Breast epithelium (tissue), 3 donors: ENCODE measurements around the gene PLD3.

ENCODE experiments used
- POLR2AphosphoS5 ChIP-seq, 3 donors: sonication (generic); formaldehyde crosslinking; IDR thresholded peaks; one replicate each; pipeline ENCODE4 v1.6.1; 2017; ENCODE audit warnings: antibody characterized with exemption in 3 of 3
- TF ChIP-seq, protein P1 (sequence below), 3 donors: fragments of 450-650 bp; IDR thresholded peaks; one replicate each; pipeline ENCODE4 v1.5.1; 2016 to 2017; ENCODE audit warnings: antibody characterized with exemption in 3 of 3, mild to moderate bottlenecking in 3 of 3, moderate library complexity in 3 of 3

DNA sequence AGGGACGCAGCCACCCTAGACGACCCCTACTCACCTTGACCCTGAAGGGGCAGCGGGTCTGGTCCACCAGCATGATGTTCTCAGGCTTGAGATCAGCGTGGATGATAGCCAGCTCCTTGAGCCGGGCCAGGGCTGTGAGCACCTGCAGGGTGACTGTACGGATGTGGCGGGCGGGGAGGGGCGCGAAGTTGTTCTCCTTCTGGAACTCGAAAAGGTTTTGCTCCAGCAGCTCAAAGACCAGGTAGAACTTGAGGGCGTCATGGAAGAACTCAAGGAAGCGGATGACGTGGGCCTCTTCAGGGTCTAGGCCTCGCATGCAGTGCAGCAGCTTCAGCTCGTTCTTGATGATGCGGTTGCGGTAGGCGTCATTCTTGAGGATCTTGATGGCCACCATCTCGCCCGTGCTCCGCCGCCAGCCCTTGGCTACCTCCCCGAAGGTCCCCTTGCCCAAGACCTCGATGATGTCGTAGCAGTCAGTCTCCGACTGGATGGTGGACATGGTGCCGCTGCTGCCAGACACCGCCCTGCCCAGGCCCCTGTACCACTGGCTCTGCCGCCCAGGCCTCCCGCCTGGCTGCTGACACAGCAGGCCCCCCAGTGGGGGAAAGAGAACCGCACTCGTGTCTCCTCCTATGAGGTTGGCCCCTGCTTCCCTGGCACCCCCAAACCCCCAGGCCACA lies 41.0 kb downstream of the PLD3 start:
- TF ChIP-seq, protein P1, sequence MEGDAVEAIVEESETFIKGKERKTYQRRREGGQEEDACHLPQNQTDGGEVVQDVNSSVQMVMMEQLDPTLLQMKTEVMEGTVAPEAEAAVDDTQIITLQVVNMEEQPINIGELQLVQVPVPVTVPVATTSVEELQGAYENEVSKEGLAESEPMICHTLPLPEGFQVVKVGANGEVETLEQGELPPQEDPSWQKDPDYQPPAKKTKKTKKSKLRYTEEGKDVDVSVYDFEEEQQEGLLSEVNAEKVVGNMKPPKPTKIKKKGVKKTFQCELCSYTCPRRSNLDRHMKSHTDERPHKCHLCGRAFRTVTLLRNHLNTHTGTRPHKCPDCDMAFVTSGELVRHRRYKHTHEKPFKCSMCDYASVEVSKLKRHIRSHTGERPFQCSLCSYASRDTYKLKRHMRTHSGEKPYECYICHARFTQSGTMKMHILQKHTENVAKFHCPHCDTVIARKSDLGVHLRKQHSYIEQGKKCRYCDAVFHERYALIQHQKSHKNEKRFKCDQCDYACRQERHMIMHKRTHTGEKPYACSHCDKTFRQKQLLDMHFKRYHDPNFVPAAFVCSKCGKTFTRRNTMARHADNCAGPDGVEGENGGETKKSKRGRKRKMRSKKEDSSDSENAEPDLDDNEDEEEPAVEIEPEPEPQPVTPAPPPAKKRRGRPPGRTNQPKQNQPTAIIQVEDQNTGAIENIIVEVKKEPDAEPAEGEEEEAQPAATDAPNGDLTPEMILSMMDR (IDR thresholded peaks at IDR 0.05), result no peak
- TF ChIP-seq POLR2AphosphoS5 (IDR thresholded peaks at IDR 0.05), result no peak
